B cell (primary cell): ENCODE data around the gene DOCK3.

Experiments used
- EZH2 ChIP-seq: IDR thresholded peaks from 2 replicates; pipeline ENCODE4 v1.6.1; 2012; ENCODE audit warnings: borderline replicate concordance, low read depth, mild to moderate bottlenecking, moderate library complexity, low read length; ENCODE audit not compliant: insufficient read depth, poor library complexity, severe bottlenecking
- TF ChIP-seq, protein P1 (sequence below): fragments of 200-600 bp; IDR thresholded peaks from one replicate; pipeline ENCODE4 v1.8.0; 2022; ENCODE audit warnings: antibody characterized with exemption, mild to moderate bottlenecking

DNA sequence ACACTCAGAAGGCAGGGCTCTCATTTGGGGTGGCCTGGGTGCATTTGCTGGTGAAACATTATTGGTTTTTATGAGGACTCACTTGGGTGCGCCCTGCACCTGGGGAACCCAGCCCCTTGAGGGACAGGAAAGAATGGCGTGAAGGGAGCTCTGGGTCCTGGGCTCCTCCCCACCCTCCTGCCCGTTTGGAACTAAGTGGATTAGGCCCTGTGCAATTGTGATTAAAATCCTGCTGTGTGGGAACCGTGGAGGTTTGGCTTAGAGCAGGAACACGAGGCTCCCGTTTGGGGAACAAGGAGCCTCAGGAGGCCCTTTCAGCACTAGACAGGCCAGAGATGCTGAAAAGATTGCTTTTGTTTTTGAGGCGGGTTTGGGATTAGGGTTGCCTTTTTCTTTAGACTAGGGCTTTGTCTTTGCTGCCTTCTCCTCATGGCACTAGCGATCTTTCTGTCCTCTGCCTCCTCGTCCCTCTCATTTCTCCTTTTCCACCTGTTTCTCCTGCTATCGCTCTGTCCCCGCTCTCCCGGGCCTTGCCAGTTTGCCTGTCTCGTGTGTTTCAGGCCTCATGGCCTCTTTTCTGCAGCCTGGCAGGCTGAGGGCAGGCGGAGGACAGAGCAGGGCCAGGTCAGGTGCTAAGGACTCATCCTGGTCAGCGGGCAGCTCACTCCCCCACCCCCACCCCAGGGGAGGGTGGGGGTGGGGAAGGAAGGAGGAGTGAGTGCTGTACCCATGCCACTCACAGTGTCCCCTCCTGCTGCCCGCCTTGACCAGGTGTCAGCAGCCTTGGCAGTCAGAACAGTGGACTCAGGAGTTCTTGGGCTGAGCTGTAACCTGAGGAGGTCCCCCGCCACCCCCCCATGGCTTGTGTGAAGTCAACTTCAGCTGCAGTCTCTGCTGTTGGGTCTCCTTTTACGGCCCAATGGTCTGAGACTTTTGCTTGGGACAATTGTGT, 49.2 kb upstream of the DOCK3 start:
- TF ChIP-seq, protein P1, sequence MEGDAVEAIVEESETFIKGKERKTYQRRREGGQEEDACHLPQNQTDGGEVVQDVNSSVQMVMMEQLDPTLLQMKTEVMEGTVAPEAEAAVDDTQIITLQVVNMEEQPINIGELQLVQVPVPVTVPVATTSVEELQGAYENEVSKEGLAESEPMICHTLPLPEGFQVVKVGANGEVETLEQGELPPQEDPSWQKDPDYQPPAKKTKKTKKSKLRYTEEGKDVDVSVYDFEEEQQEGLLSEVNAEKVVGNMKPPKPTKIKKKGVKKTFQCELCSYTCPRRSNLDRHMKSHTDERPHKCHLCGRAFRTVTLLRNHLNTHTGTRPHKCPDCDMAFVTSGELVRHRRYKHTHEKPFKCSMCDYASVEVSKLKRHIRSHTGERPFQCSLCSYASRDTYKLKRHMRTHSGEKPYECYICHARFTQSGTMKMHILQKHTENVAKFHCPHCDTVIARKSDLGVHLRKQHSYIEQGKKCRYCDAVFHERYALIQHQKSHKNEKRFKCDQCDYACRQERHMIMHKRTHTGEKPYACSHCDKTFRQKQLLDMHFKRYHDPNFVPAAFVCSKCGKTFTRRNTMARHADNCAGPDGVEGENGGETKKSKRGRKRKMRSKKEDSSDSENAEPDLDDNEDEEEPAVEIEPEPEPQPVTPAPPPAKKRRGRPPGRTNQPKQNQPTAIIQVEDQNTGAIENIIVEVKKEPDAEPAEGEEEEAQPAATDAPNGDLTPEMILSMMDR = no peak
- TF ChIP-seq EZH2 = no peak
